HG02623 (cell line): ENCODE measurements around the gene SAA2.

Experiments
- ATAC-seq: cut with Tn5 transposase; IDR thresholded peaks from one replicate; pipeline ENCODE4 v1.9.1; 2021; ENCODE audit warnings: moderate library complexity; ENCODE audit not compliant: unreplicated experiment

Gene SAA2

GRCh38 chr11:18253778-18254338 lies 5.4 kb upstream of the SAA2 start:
- ATAC-seq: no peak

GRCh38 chr11:18253233-18253632 lies 4.8 kb upstream of the SAA2 start:
- ATAC-seq: no peak

GRCh38 chr11:18247191-18247581 lies 1.3 kb downstream of the SAA2 start:
- ATAC-seq: peak; percentile 14

- ATAC-seq: peak; percentile 71
Measured at GRCh38 chr11:18246379-18247190, 1.9 kb downstream of the SAA2 start.

GRCh38 chr11:18245396-18245795 lies 3.1 kb downstream of the SAA2 start:
- ATAC-seq: no peak

GRCh38 chr11:18243783-18244362 lies 4.6 kb downstream of the SAA2 start:
- no peak for ATAC-seq

- no peak for ATAC-seq
Measured at GRCh38 chr11:18239655-18240054, 8.8 kb downstream of the SAA2 start.

DNA sequence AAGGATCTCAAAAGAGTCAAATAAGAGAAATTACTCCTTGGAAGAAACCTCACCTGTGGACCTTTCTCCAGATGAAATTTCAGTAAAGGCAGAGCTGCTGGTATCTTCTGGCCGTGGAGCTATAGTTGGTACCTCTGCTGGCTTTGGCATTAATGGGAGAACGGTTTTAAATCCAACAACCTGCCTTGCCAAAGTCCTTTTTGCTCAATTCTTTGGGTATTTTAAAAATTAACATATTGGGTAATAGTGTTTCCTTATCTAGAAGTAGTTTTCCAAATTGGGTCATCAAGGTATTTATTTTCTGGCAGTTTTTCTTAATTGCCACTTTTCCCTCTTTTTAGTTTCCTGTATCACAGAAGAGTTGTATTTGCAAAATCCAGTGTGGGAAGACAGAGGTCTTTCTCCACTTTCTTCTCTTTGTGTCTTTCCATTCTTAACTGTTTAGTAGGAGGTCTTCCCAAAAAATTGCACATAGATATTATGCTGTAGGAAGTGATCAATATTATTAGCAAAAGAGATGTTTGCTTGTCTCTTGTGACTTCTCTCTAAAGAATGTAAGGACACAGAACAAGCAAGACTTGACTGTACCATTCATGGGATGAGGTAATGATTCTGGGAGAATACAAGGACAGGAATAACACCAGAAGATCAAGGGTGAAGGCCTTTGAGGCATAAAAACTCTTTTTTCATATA lies 11.7 kb downstream of the SAA2 start, which contains the start of gene SAA4:
Gene SAA4, minus strand, starts transcription at position 139 of the 693 bp plus-strand sequence. CDS start 876 bp downstream, outside the sequence.
- ATAC-seq: no peak

DNA sequence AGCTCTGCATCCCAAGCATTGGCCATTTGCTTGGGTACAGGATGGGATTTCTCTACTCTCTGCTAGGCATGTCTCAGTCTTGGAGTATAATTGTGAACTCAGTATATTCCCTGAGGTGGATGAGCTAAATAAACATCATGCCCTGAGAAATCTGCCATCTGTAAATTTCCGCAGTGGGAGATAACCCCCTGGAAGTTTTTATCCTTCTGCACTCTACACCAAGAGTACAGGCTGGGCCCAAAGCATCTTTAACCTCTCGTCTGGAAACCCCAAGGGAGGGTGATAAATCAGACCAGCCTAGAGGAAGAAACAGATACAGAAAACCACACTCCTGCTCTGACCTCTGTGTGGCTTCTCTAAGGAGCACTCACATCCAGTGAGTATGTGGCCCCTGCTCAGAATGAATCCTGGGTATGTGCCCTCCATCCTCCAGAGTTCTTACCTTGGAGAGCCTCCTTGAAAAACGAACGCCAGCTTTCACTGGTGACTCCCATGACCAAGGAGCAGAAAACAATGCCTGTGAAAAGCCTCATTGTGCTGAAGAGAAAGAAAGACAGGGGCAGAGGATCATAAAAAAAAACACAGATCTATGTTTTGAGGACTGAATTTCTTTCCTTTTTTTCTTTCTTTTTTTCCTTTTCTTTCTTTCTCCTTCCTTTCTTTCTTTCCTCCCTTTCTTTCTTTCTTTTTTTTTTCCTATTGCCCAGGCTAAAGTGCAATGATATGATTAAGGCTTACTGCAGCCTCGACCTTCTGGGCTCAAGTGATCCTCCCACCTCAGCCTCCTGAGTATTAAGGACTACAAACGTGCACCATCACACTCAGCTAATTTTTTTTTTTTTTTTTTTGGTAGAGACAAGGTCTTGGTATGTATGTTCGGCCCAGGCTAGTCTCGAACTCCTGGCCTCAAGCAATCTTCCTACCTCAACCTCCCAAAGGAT lies 12.8 kb downstream of the SAA2 start:
- no peak for ATAC-seq

DNA sequence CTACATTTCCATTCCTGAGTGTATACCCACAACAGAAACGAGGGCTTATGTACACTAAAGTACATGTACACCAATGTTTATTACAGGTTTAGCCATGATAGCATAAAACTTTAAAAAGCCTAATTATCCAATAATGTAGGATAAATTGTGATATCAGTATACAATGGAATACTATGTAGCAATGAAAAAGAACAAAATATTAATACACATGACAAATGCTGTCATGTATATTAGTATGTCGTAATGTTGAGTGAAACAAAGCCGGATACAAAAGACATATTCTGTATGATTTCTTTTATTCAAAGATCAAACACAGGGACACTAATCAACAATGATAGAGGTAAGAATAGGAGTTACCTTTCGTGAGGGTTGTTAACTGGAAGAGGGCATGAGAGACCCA lies 14.6 kb downstream of the SAA2 start:
- no peak for ATAC-seq

DNA sequence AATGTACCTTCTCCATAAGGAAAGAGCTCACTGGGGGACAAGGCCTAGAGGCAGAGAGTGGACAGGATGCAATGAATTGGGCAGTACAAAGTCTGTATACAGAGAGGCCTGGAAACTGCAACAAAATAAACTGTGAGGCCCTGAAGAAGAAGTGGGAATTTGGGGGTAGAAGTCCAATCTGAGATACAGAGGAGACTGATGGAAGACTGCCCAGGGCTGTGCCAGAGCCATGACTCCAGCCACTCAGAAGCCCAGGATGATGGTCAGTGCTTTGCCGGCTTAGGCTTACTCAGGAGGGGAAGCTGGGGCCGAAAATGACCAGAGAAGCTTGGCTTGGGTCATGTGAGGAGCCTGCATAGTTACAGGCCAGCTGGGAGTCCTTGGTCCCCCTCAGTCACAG lies 17.6 kb downstream of the SAA2 start:
- no peak for ATAC-seq

DNA sequence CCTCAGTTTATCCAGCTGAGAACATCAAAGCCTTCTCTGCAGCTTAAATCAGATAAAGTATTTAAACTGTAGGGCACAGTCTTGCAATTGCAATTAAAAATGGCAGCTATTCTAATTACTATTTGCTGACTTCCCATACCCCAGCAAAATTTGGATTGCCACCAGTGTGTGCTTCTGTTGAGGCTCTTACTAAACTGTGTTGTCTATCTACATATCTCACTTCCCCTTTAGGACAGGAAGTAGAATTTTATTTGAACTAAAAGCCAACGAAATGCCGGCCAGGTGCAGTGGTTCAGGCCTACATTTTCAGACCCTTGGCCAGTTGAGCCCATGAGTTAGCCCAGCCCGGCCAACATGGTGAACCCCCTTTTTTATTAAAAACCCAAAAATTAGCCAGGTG lies 19.0 kb downstream of the SAA2 start:
- ATAC-seq: peak; percentile 94

GRCh38 chr11:18225913-18226312 lies 22.6 kb downstream of the SAA2 start:
- ATAC-seq: no peak

- ATAC-seq: no peak
Measured at GRCh38 chr11:18223591-18224387, 24.7 kb downstream of the SAA2 start.

DNA sequence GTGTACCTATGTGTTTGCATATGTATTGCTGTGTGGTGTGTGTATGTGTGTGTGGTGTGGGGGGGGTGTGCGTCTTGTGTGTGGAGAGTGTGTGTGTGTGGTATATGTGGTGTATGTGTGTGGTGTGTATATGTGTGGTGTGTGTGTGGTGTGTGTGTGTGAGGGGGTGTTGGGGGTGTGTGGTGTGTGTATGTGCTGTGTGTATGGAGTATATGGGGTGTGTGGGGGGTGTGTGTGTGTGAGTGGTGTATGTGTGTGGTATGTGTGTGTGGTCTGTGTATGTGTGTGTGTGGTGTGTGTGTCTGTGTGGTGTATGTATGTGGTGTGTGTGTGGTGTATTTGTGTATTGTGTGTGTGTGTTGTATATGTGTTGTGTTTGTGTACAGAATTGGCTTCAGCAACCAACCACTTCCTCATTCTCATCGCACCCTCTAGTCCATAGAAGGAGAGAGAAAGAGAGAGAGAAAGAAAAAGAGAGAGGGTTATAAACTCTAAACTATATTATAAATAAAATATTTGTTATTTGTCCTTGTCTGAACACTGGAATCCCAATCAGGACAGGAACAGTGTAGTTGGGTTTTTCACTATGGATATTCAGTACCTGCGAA lies 25.6 kb downstream of the SAA2 start:
- no peak for ATAC-seq

DNA sequence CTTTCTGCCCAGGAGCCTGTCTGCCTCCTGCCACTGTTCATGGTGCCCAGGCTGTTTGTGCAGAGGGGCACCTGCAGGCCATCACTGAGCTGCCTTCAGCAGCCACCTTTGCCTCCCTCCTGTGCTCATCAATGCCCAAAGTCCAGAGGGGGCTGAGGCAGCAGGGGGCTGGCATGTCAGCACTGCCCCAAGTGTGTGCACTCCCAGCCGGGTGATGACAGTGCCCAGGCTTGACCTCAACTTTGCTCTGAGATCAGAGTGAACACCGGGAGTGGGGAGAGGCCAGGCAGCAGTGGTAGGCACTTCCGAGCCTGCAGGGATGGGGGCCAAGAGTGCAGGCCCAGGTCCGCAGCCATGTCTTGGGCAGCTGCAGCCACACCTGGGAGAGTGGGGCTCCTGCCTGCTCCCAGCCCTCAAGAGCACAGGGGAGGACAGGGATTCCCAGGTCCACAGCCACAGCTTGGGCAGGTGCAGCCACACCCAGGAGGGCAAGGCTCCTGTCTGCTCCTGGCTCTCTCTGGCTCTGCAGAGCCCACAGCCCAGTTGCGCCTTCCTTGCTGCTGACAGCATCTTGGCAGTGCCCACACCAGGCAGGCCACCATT lies 27.1 kb downstream of the SAA2 start:
- no peak for ATAC-seq

GRCh38 chr11:18209058-18209457 lies 39.4 kb downstream of the SAA2 start:
- no peak for ATAC-seq

GRCh38 chr11:18204771-18205170 lies 43.7 kb downstream of the SAA2 start:
- no peak for ATAC-seq

DNA sequence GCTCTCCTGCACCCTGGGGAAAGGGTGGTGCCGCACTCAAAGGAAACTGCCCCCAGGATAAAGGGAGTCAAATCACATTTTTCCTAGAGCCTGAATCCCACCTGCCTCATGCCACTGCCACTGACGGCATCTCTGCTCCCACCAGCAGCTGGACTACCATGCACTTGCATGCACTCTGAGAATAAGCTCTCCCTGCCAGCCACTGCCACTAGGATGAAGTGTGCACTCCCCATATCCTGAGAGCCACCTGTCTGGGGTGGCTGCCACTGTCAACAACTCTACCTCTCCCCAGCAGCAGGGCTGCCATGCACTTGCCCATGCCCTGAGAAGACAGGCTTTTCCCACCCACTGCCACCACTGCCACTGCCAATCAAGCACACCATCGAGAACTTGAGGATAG lies 44.2 kb downstream of the SAA2 start:
- ATAC-seq: no peak
